ENCODE results near the gene CELSR2.

DNA sequence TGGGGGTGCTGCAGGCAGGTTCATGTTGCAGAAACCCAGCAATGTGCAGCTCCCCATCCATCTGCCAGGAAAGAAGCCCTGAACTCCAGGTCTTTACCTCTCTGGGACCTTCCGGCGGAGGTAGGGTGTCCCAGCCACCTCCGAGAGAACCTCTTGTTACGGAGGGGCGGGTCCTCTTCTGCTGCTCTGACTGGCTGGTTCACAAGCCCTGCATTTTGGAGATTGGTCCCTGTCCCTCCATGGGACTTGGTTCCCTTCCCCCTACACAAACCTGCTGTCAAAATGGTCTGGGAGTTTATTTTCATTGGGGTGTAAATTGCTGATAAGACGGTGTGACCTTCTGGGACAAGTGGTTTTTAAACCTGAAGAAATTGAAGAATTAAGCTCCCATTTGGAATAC lies 8.0 kb upstream of the CELSR2 start:
- TF ChIP-seq, protein P1, sequence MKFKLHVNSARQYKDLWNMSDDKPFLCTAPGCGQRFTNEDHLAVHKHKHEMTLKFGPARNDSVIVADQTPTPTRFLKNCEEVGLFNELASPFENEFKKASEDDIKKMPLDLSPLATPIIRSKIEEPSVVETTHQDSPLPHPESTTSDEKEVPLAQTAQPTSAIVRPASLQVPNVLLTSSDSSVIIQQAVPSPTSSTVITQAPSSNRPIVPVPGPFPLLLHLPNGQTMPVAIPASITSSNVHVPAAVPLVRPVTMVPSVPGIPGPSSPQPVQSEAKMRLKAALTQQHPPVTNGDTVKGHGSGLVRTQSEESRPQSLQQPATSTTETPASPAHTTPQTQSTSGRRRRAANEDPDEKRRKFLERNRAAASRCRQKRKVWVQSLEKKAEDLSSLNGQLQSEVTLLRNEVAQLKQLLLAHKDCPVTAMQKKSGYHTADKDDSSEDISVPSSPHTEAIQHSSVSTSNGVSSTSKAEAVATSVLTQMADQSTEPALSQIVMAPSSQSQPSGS (IDR thresholded peaks at IDR 0.05; ENCODE audit: low read length), result no peak
- TF ChIP-seq POLR2AphosphoS5 (IDR thresholded peaks at IDR 0.05; ENCODE audit: low read depth, low read length) (no peak), TAF1 (IDR thresholded peaks at IDR 0.05; ENCODE audit: low read depth, low read length) (no peak), EP300 (IDR thresholded peaks at IDR 0.05; ENCODE audit: borderline replicate concordance in 1 of 2, low read depth in 2 of 2, low read length in 2 of 2) (no peak), BRCA1 (IDR thresholded peaks at IDR 0.05; ENCODE audit: low read depth, low read length) (no peak), EZH2 (IDR thresholded peaks at IDR 0.05; ENCODE audit: low read depth, low read length, severe bottlenecking) (no peak), JUND (IDR thresholded peaks at IDR 0.05; ENCODE audit: low read length) (no peak), RXRA (IDR thresholded peaks at IDR 0.05; ENCODE audit: insufficient read depth, low read depth, low read length) (no peak), POLR2A (IDR thresholded peaks at IDR 0.05; ENCODE audit: control extremely low read depth in 1 of 2, low read depth in 2 of 2, low read length in 2 of 2) (no peak), KDM1A (IDR thresholded peaks at IDR 0.05; ENCODE audit: borderline replicate concordance, low read length) (no peak), CBX8 (IDR thresholded peaks at IDR 0.05; ENCODE audit: borderline replicate concordance, low read depth, low read length) (no peak)
- TF ChIP-seq, protein P2, sequence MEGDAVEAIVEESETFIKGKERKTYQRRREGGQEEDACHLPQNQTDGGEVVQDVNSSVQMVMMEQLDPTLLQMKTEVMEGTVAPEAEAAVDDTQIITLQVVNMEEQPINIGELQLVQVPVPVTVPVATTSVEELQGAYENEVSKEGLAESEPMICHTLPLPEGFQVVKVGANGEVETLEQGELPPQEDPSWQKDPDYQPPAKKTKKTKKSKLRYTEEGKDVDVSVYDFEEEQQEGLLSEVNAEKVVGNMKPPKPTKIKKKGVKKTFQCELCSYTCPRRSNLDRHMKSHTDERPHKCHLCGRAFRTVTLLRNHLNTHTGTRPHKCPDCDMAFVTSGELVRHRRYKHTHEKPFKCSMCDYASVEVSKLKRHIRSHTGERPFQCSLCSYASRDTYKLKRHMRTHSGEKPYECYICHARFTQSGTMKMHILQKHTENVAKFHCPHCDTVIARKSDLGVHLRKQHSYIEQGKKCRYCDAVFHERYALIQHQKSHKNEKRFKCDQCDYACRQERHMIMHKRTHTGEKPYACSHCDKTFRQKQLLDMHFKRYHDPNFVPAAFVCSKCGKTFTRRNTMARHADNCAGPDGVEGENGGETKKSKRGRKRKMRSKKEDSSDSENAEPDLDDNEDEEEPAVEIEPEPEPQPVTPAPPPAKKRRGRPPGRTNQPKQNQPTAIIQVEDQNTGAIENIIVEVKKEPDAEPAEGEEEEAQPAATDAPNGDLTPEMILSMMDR (IDR thresholded peaks at IDR 0.05; ENCODE audit: control extremely low read depth in 1 of 3, insufficient read depth in 1 of 3, low read depth in 1 of 3, low read length in 3 of 3), result no peak
- TF ChIP-seq, protein P3, sequence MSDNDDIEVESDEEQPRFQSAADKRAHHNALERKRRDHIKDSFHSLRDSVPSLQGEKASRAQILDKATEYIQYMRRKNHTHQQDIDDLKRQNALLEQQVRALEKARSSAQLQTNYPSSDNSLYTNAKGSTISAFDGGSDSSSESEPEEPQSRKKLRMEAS (IDR thresholded peaks at IDR 0.05), result no peak

Data from H1 (cell line).